GM12878 (cell line): Measurements from ENCODE around the gene MRPL49. TPM values are rescaled to one million over a fixed set of nuclear protein-coding genes. Genes with fewer than 3 reads are reported as not detected.

Experiments
- ATAC-seq: fragments of 200-7000 bp; cut with Tn5 transposase; 3 replicates; pipeline ENCODE4 v1.9.1; 2020; ENCODE audit warnings: mild to moderate bottlenecking, moderate library complexity
- BruUV-seq: library from RNA; stranded (reverse); fragments of 400-500 nt; replicated peaks from 2 replicates; lab custom pipeline; 2021; lab: Mats Ljungman, UMichigan
- CTCF ChIA-PET: fragments of 300-600 bp; sonication (Branson Sonifier 250); formaldehyde crosslinking; extraction: SDS; loops from one replicate; lab custom pipeline; 2021; ENCODE audit warnings: inconsistent platforms; lab: Yijun Ruan, JAX
- POLR2A ChIA-PET: fragments of 350-600 bp; formaldehyde crosslinking; extraction: SDS; loops from one replicate; lab custom pipeline; 2021; ENCODE audit warnings: inconsistent platforms; lab: Charles Lee
- RAD21 ChIA-PET: fragments of 300-600 bp; sonication (Branson Sonifier 250); formaldehyde crosslinking; loops from one replicate; lab custom pipeline; 2023; ENCODE audit warnings: antibody characterized with exemption; ENCODE audit not compliant: unreplicated experiment; lab: Charles Lee
- SMC1A ChIA-PET: fragments of 300-600 bp; sonication (Branson Sonifier 250); formaldehyde crosslinking; loops from one replicate; lab custom pipeline; 2023; ENCODE audit not compliant: unreplicated experiment, uncharacterized antibody; lab: Charles Lee
- DNase-seq: peaks from one replicate; pipeline ENCODE4 v3.0.0-alpha.2; 2011; ENCODE audit warnings: low read depth, low spot score
- FAIRE-seq: peaks from 3 replicates; lab custom pipeline; 2011; peaks lifted over from hg19 to GRCh38; lab: Jason Lieb, UNC
- H2AFZ ChIP-seq: 2 replicates; pipeline ENCODE4 v1.6.0; 2011; ENCODE audit warnings: low read depth, low read length, control low read depth; ENCODE audit not compliant: control insufficient read depth
- H3K27ac ChIP-seq: 2 replicates; pipeline ENCODE4 v1.5.1; 2011; ENCODE audit warnings: control low read depth; ENCODE audit not compliant: control insufficient read depth, insufficient read depth
- H3K27me3 ChIP-seq, 2 experiments: replicated peaks in 1 of 2; 2 replicates each; pipeline versions ENCODE4 v1.6.0 to v1.6.1; 2011; ENCODE audit warnings: low read length in 1 of 2; ENCODE audit not compliant: control insufficient read depth in 2 of 2, insufficient read depth in 2 of 2
- H3K36me3 ChIP-seq, 2 experiments: 2 replicates each; pipeline ENCODE4 v1.5.1; 2011; ENCODE audit warnings: low read length in 1 of 2; ENCODE audit not compliant: control insufficient read depth in 2 of 2, insufficient read depth in 2 of 2
- H3K4me1 ChIP-seq: 2 replicates; pipeline ENCODE4 v1.6.1; 2011; ENCODE audit warnings: mild to moderate bottlenecking, low read length, moderate library complexity, mixed read lengths; ENCODE audit not compliant: control insufficient read depth, insufficient read depth
- H3K4me2 ChIP-seq: 2 replicates; pipeline ENCODE4 v1.6.0; 2011; ENCODE audit warnings: control low read depth; ENCODE audit not compliant: control insufficient read depth, insufficient read depth
- H3K4me3 ChIP-seq: fragments of 200-600 bp; sonication (generic); 2 replicates; pipeline ENCODE4 v1.5.1; 2016
- H3K79me2 ChIP-seq: 2 replicates; pipeline ENCODE4 v1.6.0; 2011; ENCODE audit warnings: low read length; ENCODE audit not compliant: control insufficient read depth, insufficient read depth
- H3K9ac ChIP-seq: 2 replicates; pipeline ENCODE4 v1.8.0; 2011; ENCODE audit warnings: low read length, control low read depth, mixed read lengths; ENCODE audit not compliant: control insufficient read depth, insufficient read depth
- H3K9me3 ChIP-seq: replicated peaks from 3 replicates; pipeline ENCODE4 v1.5.1; 2011; ENCODE audit warnings: mild to moderate bottlenecking, low read length; ENCODE audit not compliant: control insufficient read depth, insufficient read depth
- H4K20me1 ChIP-seq: 2 replicates; pipeline ENCODE4 v1.6.0; 2011; ENCODE audit not compliant: control insufficient read depth, insufficient read depth
- BACH1 ChIP-seq: fragments of 450-650 bp; IDR thresholded peaks from 2 replicates; pipeline ENCODE4 v1.6.1; 2017; ENCODE audit warnings: mild to moderate bottlenecking, borderline replicate concordance
- FOXM1 ChIP-seq: IDR thresholded peaks from 2 replicates; pipeline ENCODE4 v1.6.1; 2012; ENCODE audit warnings: low read depth, mild to moderate bottlenecking, inconsistent platforms, low read length, moderate library complexity
- WGBS: methylation state at CpG from one replicate; pipeline ENCODE4 v1.1.6; 2016; ENCODE audit warnings: low lambda C conversion rate; ENCODE audit not compliant: insufficient replicate concordance, insufficient coverage; ENCODE audit errors: missing lambda C conversion rate; 5-methylcytosine and 5-hydroxymethylcytosine counted together
- in situ Hi-C: fragments of 300-500 bp; cut with MboI; formaldehyde crosslinking; loops from 9 replicates; pipeline ENCODE4 v1.14.3; 2018; ENCODE audit warnings: mixed read lengths
- intact Hi-C: fragments of 100-400 bp; cut with micrococcal nuclease; formaldehyde crosslinking; loops from one replicate; pipeline ENCODE4 v1.14.2; 2022; ENCODE audit not compliant: unreplicated experiment
- polyA plus RNA-seq, 11 experiments: library from polyadenylated mRNA; depleted of rRNA in 4 of 11; unstranded in 6 of 11; stranded (reverse) in 5 of 11; fragments of >200 nt; fragmentation: Nextera tagmentation in 4 of 11; fragmentation: Illumina TruSeq in 1 of 11; extraction: Ambion mirVana in 4 of 11; extraction: Trizol in 1 of 11; gene quantifications; 1 replicate in 1 of 11; 2 replicates in 10 of 11; pipeline versions ENCODE4 v1.2.1 to v1.2.3, GENCODE V29; 2011 to 2016; ENCODE audit warnings: inconsistent platforms in 2 of 11, missing spikeins in 2 of 11, low read depth in 1 of 11
- total RNA-seq, 4 experiments: library from RNA; depleted of rRNA in 3 of 4; stranded (reverse); fragments of >200 nt in 3 of 4; fragmentation: Illumina TruSeq in 1 of 4; extraction: Trizol in 1 of 4; gene quantifications; 2 replicates each; pipeline versions ENCODE4 v1.2.1 to v1.2.3, GENCODE V29; 2013 to 2021
- TF ChIP-seq, protein P1 (sequence below): IDR thresholded peaks from 2 replicates; pipeline ENCODE4 v1.6.1; 2012; ENCODE audit warnings: improper control_type of control experiment, low read depth, low read length; ENCODE audit not compliant: insufficient replicate concordance
- TF ChIP-seq, protein P2 (sequence below): fragments of 450-650 bp; IDR thresholded peaks from 2 replicates; pipeline ENCODE4 v1.6.1; 2017; ENCODE audit warnings: low read depth, mild to moderate bottlenecking, moderate library complexity

Gene MRPL49
- total and polyA plus RNA-seq, 10 of the 15 experiments (the other 5 are each of a cell fraction or from before 2014, with no cell fraction given): 42.0 to 116 (median 71.7) TPM

DNA sequence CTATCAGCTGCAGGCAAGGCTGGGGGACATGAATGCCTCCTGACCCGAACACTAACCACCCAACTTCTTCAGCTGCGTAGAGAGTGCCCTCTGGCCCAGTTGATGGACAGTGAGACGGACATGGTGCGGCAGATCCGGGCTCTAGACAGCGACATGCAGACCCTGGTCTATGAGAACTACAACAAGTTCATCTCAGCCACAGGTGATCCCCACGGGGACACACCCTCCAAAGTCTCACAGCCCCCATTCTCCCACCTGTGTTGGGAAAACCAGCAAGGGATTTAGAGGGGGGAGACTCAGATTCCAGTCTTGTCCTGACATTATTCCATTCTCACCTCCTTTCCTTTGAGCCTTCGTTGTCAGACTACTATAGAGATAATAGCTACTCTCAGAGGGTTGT, 25.2 kb upstream of the MRPL49 start (continued):
- TF ChIP-seq, protein P1, sequence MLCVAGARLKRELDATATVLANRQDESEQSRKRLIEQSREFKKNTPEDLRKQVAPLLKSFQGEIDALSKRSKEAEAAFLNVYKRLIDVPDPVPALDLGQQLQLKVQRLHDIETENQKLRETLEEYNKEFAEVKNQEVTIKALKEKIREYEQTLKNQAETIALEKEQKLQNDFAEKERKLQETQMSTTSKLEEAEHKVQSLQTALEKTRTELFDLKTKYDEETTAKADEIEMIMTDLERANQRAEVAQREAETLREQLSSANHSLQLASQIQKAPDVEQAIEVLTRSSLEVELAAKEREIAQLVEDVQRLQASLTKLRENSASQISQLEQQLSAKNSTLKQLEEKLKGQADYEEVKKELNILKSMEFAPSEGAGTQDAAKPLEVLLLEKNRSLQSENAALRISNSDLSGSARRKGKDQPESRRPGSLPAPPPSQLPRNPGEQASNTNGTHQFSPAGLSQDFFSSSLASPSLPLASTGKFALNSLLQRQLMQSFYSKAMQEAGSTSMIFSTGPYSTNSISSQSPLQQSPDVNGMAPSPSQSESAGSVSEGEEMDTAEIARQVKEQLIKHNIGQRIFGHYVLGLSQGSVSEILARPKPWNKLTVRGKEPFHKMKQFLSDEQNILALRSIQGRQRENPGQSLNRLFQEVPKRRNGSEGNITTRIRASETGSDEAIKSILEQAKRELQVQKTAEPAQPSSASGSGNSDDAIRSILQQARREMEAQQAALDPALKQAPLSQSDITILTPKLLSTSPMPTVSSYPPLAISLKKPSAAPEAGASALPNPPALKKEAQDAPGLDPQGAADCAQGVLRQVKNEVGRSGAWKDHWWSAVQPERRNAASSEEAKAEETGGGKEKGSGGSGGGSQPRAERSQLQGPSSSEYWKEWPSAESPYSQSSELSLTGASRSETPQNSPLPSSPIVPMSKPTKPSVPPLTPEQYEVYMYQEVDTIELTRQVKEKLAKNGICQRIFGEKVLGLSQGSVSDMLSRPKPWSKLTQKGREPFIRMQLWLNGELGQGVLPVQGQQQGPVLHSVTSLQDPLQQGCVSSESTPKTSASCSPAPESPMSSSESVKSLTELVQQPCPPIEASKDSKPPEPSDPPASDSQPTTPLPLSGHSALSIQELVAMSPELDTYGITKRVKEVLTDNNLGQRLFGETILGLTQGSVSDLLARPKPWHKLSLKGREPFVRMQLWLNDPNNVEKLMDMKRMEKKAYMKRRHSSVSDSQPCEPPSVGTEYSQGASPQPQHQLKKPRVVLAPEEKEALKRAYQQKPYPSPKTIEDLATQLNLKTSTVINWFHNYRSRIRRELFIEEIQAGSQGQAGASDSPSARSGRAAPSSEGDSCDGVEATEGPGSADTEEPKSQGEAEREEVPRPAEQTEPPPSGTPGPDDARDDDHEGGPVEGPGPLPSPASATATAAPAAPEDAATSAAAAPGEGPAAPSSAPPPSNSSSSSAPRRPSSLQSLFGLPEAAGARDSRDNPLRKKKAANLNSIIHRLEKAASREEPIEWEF: no peak
- TF ChIP-seq FOXM1: no peak

DNA sequence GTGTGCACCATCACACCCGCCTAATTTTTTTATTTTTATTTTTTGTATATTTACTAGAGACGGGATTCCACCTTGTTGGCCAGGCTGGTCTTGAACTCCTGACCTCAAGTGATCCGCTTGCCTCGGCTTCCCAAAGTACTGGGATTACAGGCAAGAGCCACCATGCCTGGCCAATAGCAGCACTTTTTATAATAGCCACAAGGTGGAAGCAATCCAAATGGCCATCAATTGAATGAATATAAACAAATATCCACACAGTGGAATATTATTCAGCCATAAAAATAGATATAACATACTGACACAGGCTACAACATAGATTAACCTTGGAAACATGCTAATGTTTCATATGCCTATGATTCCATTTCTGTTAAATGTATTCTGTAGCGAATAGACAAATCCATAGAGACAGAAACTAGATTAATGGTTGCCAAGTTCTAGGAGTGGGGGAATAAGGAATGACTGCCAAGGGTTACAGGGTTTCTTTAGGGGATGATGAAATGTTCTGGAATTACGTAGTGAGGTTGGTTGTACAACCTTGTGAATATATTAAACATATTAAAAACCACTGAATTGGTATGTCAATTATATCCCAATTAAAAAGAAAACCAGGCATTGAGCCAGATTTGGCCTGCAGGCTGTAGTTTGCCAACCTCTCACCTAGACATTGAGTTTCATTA, 21.3 kb upstream of the MRPL49 start:
- Histone ChIP-seq H3K4me3 (no peak overlapping the region), H3K79me2 (peaks cover 9% of the 10 kb centered on the region), H4K20me1 (no peaks in the 10 kb centered on the region), H3K27ac (no peak overlapping the region), H3K36me3 (peaks cover 2 to 11% of the 10 kb centered on the region in 2 experiments; a peak in 3 of 4 replicates), H2AFZ (no peak overlapping the region), H3K9ac (no peak overlapping the region), H3K4me1 (peaks cover 4% of the 10 kb centered on the region), H3K27me3 (no peaks in the 10 kb centered on the region), H3K4me2 (no peak overlapping the region), H3K9me3 (no peaks in the 10 kb centered on the region)
- intact Hi-C loops (no loop called here), in situ Hi-C loops (no loop called here)
- ChIA-PET RAD21 (interaction anchor here (0.6 kb wide), 1 partner anchor 17 kb away, joined by 3 read pairs; the partner anchor contains the start of gene ZNHIT2), SMC1A (no interaction called here), POLR2A (interaction anchor here (0.6 to 1.6 kb wide), 3 partner anchors 26 to 156 kb away, joined by 3 to 8 read pairs (median 5); no protein-coding TSS in a partner anchor), CTCF (interaction anchor here (0.6 to 7.0 kb wide), 12 partner anchors 10 to 322 kb away, joined by 3 to 76 read pairs (median 4); partner anchors contain the start of genes ARL2, CAPN1, TM7SF2 and ZNHIT2)
- no TSS peak for BruUV-seq
- ATAC-seq: no peak
- FAIRE-seq: no peak
- 86% methylated on average over 6 of the region's 6 CpGs for WGBS
- no peak for TF ChIP-seq BACH1
- TF ChIP-seq, protein P2, sequence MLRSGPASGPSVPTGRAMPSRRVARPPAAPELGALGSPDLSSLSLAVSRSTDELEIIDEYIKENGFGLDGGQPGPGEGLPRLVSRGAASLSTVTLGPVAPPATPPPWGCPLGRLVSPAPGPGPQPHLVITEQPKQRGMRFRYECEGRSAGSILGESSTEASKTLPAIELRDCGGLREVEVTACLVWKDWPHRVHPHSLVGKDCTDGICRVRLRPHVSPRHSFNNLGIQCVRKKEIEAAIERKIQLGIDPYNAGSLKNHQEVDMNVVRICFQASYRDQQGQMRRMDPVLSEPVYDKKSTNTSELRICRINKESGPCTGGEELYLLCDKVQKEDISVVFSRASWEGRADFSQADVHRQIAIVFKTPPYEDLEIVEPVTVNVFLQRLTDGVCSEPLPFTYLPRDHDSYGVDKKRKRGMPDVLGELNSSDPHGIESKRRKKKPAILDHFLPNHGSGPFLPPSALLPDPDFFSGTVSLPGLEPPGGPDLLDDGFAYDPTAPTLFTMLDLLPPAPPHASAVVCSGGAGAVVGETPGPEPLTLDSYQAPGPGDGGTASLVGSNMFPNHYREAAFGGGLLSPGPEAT: no peak
- DNase-seq: no peak
